Heart left ventricle (tissue), 13 donors: ENCODE data around the gene SPTB.

Source experiments
- CTCF ChIP-seq, 12 donors: fragments of 200-600 bp; sonication (generic) in 4 of 12; IDR thresholded peaks; one replicate each; pipeline versions ENCODE4 v1.5.0 to v1.8.0; 2018 to 2022; ENCODE audit warnings: antibody characterized with exemption in 12 of 12, mild to moderate bottlenecking in 5 of 12
- POLR2A ChIP-seq, 2 donors: fragments of 450-650 bp; IDR thresholded peaks; one replicate each; pipeline ENCODE4 v1.6.1; 2017; ENCODE audit warnings: antibody characterized with exemption in 2 of 2, mild to moderate bottlenecking in 2 of 2, moderate library complexity in 2 of 2
- donor health status: ischemic (EF 13 %, LVEDD 7.1; RV severe dilation, severe dysfunction).
- donor health status: DM: no; HTN: yes; CAD: no.
- donor health status: DM: no; HTN: no; CAD: no.
- donor health status: ischemic (EF 25% LVEDD 6.9; RV normal size, moderate dysfunction).
- donor health status: ischemic (EF 25% LVEDD 5.7; RV mildly dilated, moderate dysfunction).
- donor health status: ischemic (EF 35%, LVEDD 5.7; RV mildly dilated, moderate dysfunction).
- donor health status: nonischemic (EF 11% LVEDD 7.7; RV severe dilation, severe dysfunction).
- donor health status: DM: yes; HTN: yes; CAD: no.
- donor health status: PGD.
- donor health status: ischemic (EF 29% LVEDD 5.4; RV normal size, mild dysfunction).
- donor health status: nonischemic (EF 23%, LVEDD 6.1; RV moderate dilation, normal function).

GRCh38 chr14:64826333-64826732, 53.4 kb downstream of the SPTB start:
- TF ChIP-seq CTCF (IDR thresholded peaks at IDR 0.05), result no peak
- TF ChIP-seq POLR2A (IDR thresholded peaks at IDR 0.05), result no peak
